ENCODE data around the gene PELI1.

PELI1 gene

GRCh38 chr2:64153811-64154210 lies 9.6 kb upstream of the PELI1 start:
- DNase-seq (ENCODE audit: low spot score) = no peak

- DNase-seq (ENCODE audit: low spot score) = no peak
Measured at GRCh38 chr2:64151476-64151875, 7.3 kb upstream of the PELI1 start.

- peak; percentile 27 for DNase-seq (ENCODE audit: low spot score)
Measured at GRCh38 chr2:64145714-64146113, 1.5 kb upstream of the PELI1 start.

- DNase-seq (ENCODE audit: low spot score) = no peak
Measured at GRCh38 chr2:64145119-64145518, 899 bp upstream of the PELI1 start.

GRCh38 chr2:64143169-64144056 lies 807 bp downstream of the PELI1 start:
- peak; percentile 54 for DNase-seq (ENCODE audit: low spot score)

- peak; percentile 24 for DNase-seq (ENCODE audit: low spot score)
Measured at GRCh38 chr2:64142741-64143168, 1.5 kb downstream of the PELI1 start.

- peak; percentile 13 for DNase-seq (ENCODE audit: low spot score)
Measured at GRCh38 chr2:64141674-64142405, 2.4 kb downstream of the PELI1 start.

GRCh38 chr2:64140665-64141200 lies 3.5 kb downstream of the PELI1 start:
- DNase-seq (ENCODE audit: low spot score) = no peak

GRCh38 chr2:64139956-64140355 lies 4.3 kb downstream of the PELI1 start:
- DNase-seq (ENCODE audit: low spot score) = no peak

GRCh38 chr2:64137996-64138395 lies 6.2 kb downstream of the PELI1 start:
- no peak for DNase-seq (ENCODE audit: low spot score)

- DNase-seq (ENCODE audit: low spot score) = no peak
Measured at GRCh38 chr2:64137567-64137966, 6.7 kb downstream of the PELI1 start.

GRCh38 chr2:64135421-64135820 lies 8.8 kb downstream of the PELI1 start:
- no peak for DNase-seq (ENCODE audit: low spot score)

GRCh38 chr2:64134813-64135212 lies 9.4 kb downstream of the PELI1 start:
- DNase-seq (ENCODE audit: low spot score) = peak; percentile 16

GRCh38 chr2:64133828-64134227 lies 10.4 kb downstream of the PELI1 start:
- no peak for DNase-seq (ENCODE audit: low spot score)

- no peak for DNase-seq (ENCODE audit: low spot score)
Measured at GRCh38 chr2:64133354-64133753, 10.9 kb downstream of the PELI1 start.

- DNase-seq (ENCODE audit: low spot score) = no peak
Measured at GRCh38 chr2:64130333-64130732, 13.9 kb downstream of the PELI1 start.

- no peak for DNase-seq (ENCODE audit: low spot score)
Measured at GRCh38 chr2:64128943-64129391, 15.3 kb downstream of the PELI1 start.

GRCh38 chr2:64128406-64128805 lies 15.8 kb downstream of the PELI1 start:
- no peak for DNase-seq (ENCODE audit: low spot score)

- DNase-seq (ENCODE audit: low spot score) = no peak
Measured at GRCh38 chr2:64127119-64127518, 17.1 kb downstream of the PELI1 start.

GRCh38 chr2:64126601-64127000 lies 17.6 kb downstream of the PELI1 start:
- DNase-seq (ENCODE audit: low spot score) = no peak

GRCh38 chr2:64124571-64124970 lies 19.6 kb downstream of the PELI1 start:
- no peak for DNase-seq (ENCODE audit: low spot score)

- DNase-seq (ENCODE audit: low spot score) = no peak
Measured at GRCh38 chr2:64124168-64124567, 20.1 kb downstream of the PELI1 start.

GRCh38 chr2:64123740-64124139 lies 20.5 kb downstream of the PELI1 start:
- no peak for DNase-seq (ENCODE audit: low spot score)
